Heart left ventricle (tissue), 16 donors: Measurements from ENCODE around the gene KRT86. TPM values are rescaled to one million over a fixed set of nuclear protein-coding genes. Genes with fewer than 3 reads are reported as not detected.

Experiments
- ATAC-seq, 4 donors: fragments of 200-7000 bp; cut with Tn5 transposase; one replicate each; pipeline ENCODE4 v1.9.1; 2020 to 2022; ENCODE audit warnings: moderate library complexity in 4 of 4, mild to moderate bottlenecking in 3 of 4, moderate number of reproducible peaks in 1 of 4
- DNase-seq, 5 donors: peaks; one replicate each; pipeline ENCODE4 v3.0.0-alpha.2; 2020
- H3K27ac ChIP-seq, 12 donors: fragments of 200-600 bp; sonication (generic) in 4 of 12; one replicate each; pipeline versions ENCODE4 v1.5.0 to v1.8.0; 2016 to 2022; ENCODE audit warnings: mild to moderate bottlenecking in 2 of 12
- H3K27me3 ChIP-seq, 9 donors: fragments of 200-600 bp; sonication (generic) in 2 of 9; one replicate each; pipeline versions ENCODE4 v1.5.1 to v1.8.0; 2016 to 2022; ENCODE audit warnings: mild to moderate bottlenecking in 3 of 9
- H3K36me3 ChIP-seq, 9 donors: fragments of 200-600 bp; sonication (generic) in 2 of 9; one replicate each; pipeline versions ENCODE4 v1.5.0 to v1.8.0; 2018 to 2022; ENCODE audit warnings: mild to moderate bottlenecking in 2 of 9
- H3K4me1 ChIP-seq, 12 donors: fragments of 200-600 bp; sonication (generic) in 4 of 12; one replicate each; pipeline versions ENCODE4 v1.5.0 to v1.8.0; 2016 to 2022; ENCODE audit warnings: mild to moderate bottlenecking in 3 of 12
- H3K4me3 ChIP-seq, 12 donors: fragments of 200-600 bp; sonication (generic) in 4 of 12; one replicate each; pipeline versions ENCODE4 v1.5.0 to v1.8.0; 2017 to 2022; ENCODE audit warnings: mild to moderate bottlenecking in 9 of 12, moderate library complexity in 4 of 12
- H3K9me3 ChIP-seq, 12 donors: fragments of 200-600 bp; sonication (generic) in 4 of 12; one replicate each; pipeline versions ENCODE4 v1.5.0 to v1.8.0; 2016 to 2022; ENCODE audit warnings: mild to moderate bottlenecking in 1 of 12
- CTCF ChIP-seq, 12 donors: fragments of 200-600 bp; sonication (generic) in 4 of 12; IDR thresholded peaks; one replicate each; pipeline versions ENCODE4 v1.5.0 to v1.8.0; 2018 to 2022; ENCODE audit warnings: antibody characterized with exemption in 12 of 12, mild to moderate bottlenecking in 5 of 12
- POLR2A ChIP-seq, 2 donors: fragments of 450-650 bp; IDR thresholded peaks; one replicate each; pipeline ENCODE4 v1.6.1; 2017; ENCODE audit warnings: antibody characterized with exemption in 2 of 2, mild to moderate bottlenecking in 2 of 2, moderate library complexity in 2 of 2
- WGBS, 4 donors: extraction: QIAGEN DNeasy Blood & Tissue Kit in 2 of 4; methylation state at CpG; one replicate each; pipeline versions ENCODE4 v1.1.5 to v1.1.7; 2013 to 2018; 5-methylcytosine and 5-hydroxymethylcytosine counted together
- intact Hi-C, 10 donors: fragments of 100-400 bp; cut with DNase I; formaldehyde crosslinking; loops; one replicate each; pipeline versions ENCODE4 v1.11.1 to v1.14.2; 2022
- polyA plus RNA-seq, 2 donors: library from polyadenylated mRNA; stranded (reverse); fragments of 200-250 nt; gene quantifications; one replicate each; pipeline ENCODE4 v1.2.3, GENCODE V29; 2013
- total RNA-seq, 9 donors: library from RNA; depleted of rRNA in 2 of 9; stranded (reverse); fragments of >200 nt in 2 of 9; fragmentation: NEBNext Ultra II Directional in 3 of 9; extraction: Animal tissue kit (Norgen Biotek cat#: 25700) in 3 of 9; gene quantifications; one replicate each; pipeline versions ENCODE4 v1.1.0 to v1.2.4, GENCODE V29; 2016 to 2023
- donor health status: ischemic (EF 13 %, LVEDD 7.1; RV severe dilation, severe dysfunction).
- donor health status: healthy with polysubstance abuse.
- donor health status: DM: no; HTN: yes; CAD: no.
- donor health status: DM: no; HTN: no; CAD: no.
- donor health status: ischemic (EF 25% LVEDD 6.9; RV normal size, moderate dysfunction).
- donor health status: ischemic (EF 25% LVEDD 5.7; RV mildly dilated, moderate dysfunction).
- donor health status: healthy.
- donor health status: DM: yes; HTN: yes; CAD: no.
- donor health status: ischemic (EF 35%, LVEDD 5.7; RV mildly dilated, moderate dysfunction).
- donor health status: nonischemic (EF 11% LVEDD 7.7; RV severe dilation, severe dysfunction).
- donor health status: DM: yes; HTN: yes; CAD: no.
- donor health status: PGD.
- donor health status: ischemic (EF 29% LVEDD 5.4; RV normal size, mild dysfunction).
- donor health status: nonischemic (EF 23%, LVEDD 6.1; RV moderate dilation, normal function).

KRT86 gene
- total and polyA plus RNA-seq, 11 donors, result not detected

- DNase-seq, result no peak
- no peaks in the 10 kb centered on the region for H3K36me3 ChIP-seq
- H3K4me3 ChIP-seq, result no peak overlapping the region
- peaks cover 12 to 69% (median 41%) of the 10 kb centered on the region in 9 donors for H3K27me3 ChIP-seq
- no peak overlapping the region for H3K27ac ChIP-seq
- no peaks in the 10 kb centered on the region for H3K9me3 ChIP-seq
- no peak for TF ChIP-seq POLR2A (IDR thresholded peaks at IDR 0.05)
- TF ChIP-seq CTCF (IDR thresholded peaks at IDR 0.05), result no peak
- no peak for ATAC-seq
- intact Hi-C loops, result loop anchor here in 1 of 10 donors (2.0 kb wide), 1 partner anchor 20 kb away; the partner anchor contains the start of gene KRT86
- H3K4me1 ChIP-seq, result peaks cover 0 to 21% (median 3%) of the 10 kb centered on the region in 12 donors
- WGBS, 4 donors, result 87 to 97% (median 91%) methylated on average over 10 of the region's 10 CpGs
Measured at GRCh38 chr12:52254180-52254964, 20.1 kb upstream of the KRT86 start.

- WGBS, 4 donors, result 68 to 92% (median 81%) methylated on average over 5 to 7 of the region's 7 CpGs
- peaks cover 12 to 70% (median 41%) of the 10 kb centered on the region in 9 donors for H3K27me3 ChIP-seq
- intact Hi-C loops, result loop anchor here in 1 of 10 donors (2.0 kb wide), 1 partner anchor 20 kb away; the partner anchor contains the start of gene KRT86
- H3K36me3 ChIP-seq, result no peaks in the 10 kb centered on the region
- no peaks in the 10 kb centered on the region for H3K9me3 ChIP-seq
- no peak overlapping the region for H3K27ac ChIP-seq
- TF ChIP-seq POLR2A (IDR thresholded peaks at IDR 0.05), result no peak
- no peak for TF ChIP-seq CTCF (IDR thresholded peaks at IDR 0.05)
- DNase-seq (no peak), ATAC-seq (no peak)
- no peak overlapping the region for H3K4me3 ChIP-seq
- H3K4me1 ChIP-seq, result peaks cover 0 to 13% (median 1%) of the 10 kb centered on the region in 12 donors
Measured at GRCh38 chr12:52254965-52255751, 19.3 kb upstream of the KRT86 start.

- TF ChIP-seq CTCF (IDR thresholded peaks at IDR 0.05), result no peak
- TF ChIP-seq POLR2A (IDR thresholded peaks at IDR 0.05), result no peak
- intact Hi-C loops, result loop anchor here in 1 of 10 donors (2.0 kb wide), 1 partner anchor 19 kb away; the partner anchor contains the start of gene KRT86
- Histone ChIP-seq H3K27ac (no peak overlapping the region), H3K4me1 (peaks cover 0 to 13% (median 1%) of the 10 kb centered on the region in 12 donors), H3K36me3 (no peaks in the 10 kb centered on the region), H3K9me3 (no peaks in the 10 kb centered on the region), H3K4me3 (no peak overlapping the region), H3K27me3 (peaks cover 12 to 63% (median 39%) of the 10 kb centered on the region in 9 donors)
- WGBS, 4 donors, result 79 to 88% (median 81%) methylated on average over 8 to 9 of the region's 9 CpGs
- ATAC-seq, result no peak
- no peak for DNase-seq
Measured at GRCh38 chr12:52255926-52256583, 18.4 kb upstream of the KRT86 start.
